ENCODE measurements around the gene CNMD. TPM values are rescaled to one million over a fixed set of nuclear protein-coding genes. Genes with fewer than 3 reads are reported as not detected.

The CNMD gene
- total RNA-seq, 1 donor from 2014 or later: 3.7 TPM

DNA sequence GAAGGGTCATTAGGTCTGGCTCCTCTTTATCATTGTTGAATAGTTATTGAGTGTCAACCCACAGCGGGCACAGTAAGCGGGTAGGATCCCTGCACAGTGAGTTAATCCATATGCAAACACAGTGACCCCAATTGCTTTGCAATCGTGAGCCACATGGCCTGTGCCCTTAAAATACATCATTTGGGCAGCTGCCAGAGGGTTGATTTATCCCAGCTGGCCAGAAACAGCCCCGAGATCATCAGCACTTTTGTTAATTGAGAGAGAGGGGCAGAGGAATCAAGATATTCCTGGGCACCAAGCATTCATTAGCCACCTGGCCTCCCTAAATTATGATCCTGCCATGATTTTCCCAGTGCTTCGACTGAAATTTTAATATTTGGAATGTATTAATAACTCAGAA lies 9.8 kb upstream of the CNMD start:
- H3K4me3 ChIP-seq (ENCODE audit: low read length in 3 of 3): no peak overlapping the region
- no peaks in the 10 kb centered on the region for H3K4me1 ChIP-seq (ENCODE audit: control insufficient read depth in 3 of 3, insufficient read depth in 3 of 3, low read length in 3 of 3)
- peaks cover 0 to 4% (median 2%) of the 10 kb centered on the region in 3 donors for H3K27me3 ChIP-seq (ENCODE audit: control insufficient read depth in 3 of 3, insufficient read depth in 3 of 3, low read length in 3 of 3)
- H3K36me3 ChIP-seq (ENCODE audit: control insufficient read depth in 3 of 3, insufficient read depth in 3 of 3, low read length in 3 of 3): no peaks in the 10 kb centered on the region
- no peak overlapping the region for H3K9ac ChIP-seq (ENCODE audit: low read depth in 1 of 3, low read length in 3 of 3)
- H3K9me3 ChIP-seq (ENCODE audit: control insufficient read depth in 3 of 3, low read length in 3 of 3): peaks cover 0 to 2% (median 0%) of the 10 kb centered on the region in 3 donors
- H3K27ac ChIP-seq (ENCODE audit: low read depth, low read length): no peak overlapping the region

DNA sequence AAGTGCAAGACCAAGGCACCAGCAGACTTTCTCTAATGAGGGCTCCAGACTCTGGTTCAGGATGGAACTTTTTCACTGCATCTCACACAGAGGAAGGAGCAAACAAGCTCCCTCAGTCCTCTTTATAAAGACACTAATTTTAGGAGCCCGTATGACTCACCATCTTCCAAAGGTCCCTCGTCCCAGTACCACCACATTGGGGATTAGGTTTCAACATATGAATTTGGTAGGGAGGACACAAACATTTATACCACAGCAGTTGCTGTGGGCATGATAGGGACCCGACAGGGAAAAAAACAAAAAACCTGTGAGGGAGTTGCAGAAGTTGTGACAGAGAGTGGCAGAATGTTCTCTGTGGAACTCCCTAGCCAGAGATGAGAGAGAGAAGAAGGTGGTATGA lies 6.5 kb upstream of the CNMD start:
- Histone ChIP-seq H3K36me3 (ENCODE audit: control insufficient read depth in 3 of 3, insufficient read depth in 3 of 3, low read length in 3 of 3) (no peaks in the 10 kb centered on the region), H3K27me3 (ENCODE audit: control insufficient read depth in 3 of 3, insufficient read depth in 3 of 3, low read length in 3 of 3) (peaks cover 0 to 4% (median 2%) of the 10 kb centered on the region in 3 donors), H3K4me3 (ENCODE audit: low read length in 3 of 3) (no peak overlapping the region), H3K4me1 (ENCODE audit: control insufficient read depth in 3 of 3, insufficient read depth in 3 of 3, low read length in 3 of 3) (no peaks in the 10 kb centered on the region), H3K9me3 (ENCODE audit: control insufficient read depth in 3 of 3, low read length in 3 of 3) (peaks cover 0 to 2% (median 0%) of the 10 kb centered on the region in 3 donors), H3K27ac (ENCODE audit: low read depth, low read length) (no peak overlapping the region), H3K9ac (ENCODE audit: low read depth in 1 of 3, low read length in 3 of 3) (no peak overlapping the region)

DNA sequence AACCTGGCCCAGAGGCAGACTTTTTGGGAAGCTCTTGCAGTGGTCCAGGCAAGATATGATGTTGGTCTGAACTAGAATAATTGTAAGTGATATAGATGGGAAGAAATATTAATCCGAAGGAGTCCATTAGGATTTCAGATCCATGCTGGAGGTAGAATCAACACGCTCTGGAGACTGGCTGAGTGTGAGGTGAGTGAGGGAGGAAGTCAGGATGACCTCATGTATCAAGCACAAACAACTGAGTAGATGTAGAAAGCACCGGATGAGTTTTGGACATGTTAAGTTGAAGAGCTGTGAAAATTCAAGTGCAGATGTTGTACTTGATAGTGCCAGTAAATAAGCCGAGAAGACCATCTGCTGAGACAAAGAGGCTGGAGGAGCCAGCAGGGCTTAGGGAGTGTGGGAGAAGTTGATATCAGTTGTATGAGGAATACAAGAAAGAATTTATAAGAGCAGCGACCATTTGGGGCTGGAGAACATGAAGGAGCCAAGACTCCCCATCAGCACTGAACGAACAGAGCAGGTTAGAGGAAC lies 5.3 kb upstream of the CNMD start:
- Histone ChIP-seq H3K9ac (ENCODE audit: low read depth in 1 of 3, low read length in 3 of 3) (no peak overlapping the region), H3K27ac (ENCODE audit: low read depth, low read length) (no peak overlapping the region), H3K4me1 (ENCODE audit: control insufficient read depth in 3 of 3, insufficient read depth in 3 of 3, low read length in 3 of 3) (no peaks in the 10 kb centered on the region), H3K9me3 (ENCODE audit: control insufficient read depth in 3 of 3, low read length in 3 of 3) (no peaks in the 10 kb centered on the region), H3K27me3 (ENCODE audit: control insufficient read depth in 3 of 3, insufficient read depth in 3 of 3, low read length in 3 of 3) (peaks cover 6 to 11% (median 9%) of the 10 kb centered on the region in 3 donors), H3K36me3 (ENCODE audit: control insufficient read depth in 3 of 3, insufficient read depth in 3 of 3, low read length in 3 of 3) (no peaks in the 10 kb centered on the region), H3K4me3 (ENCODE audit: low read length in 3 of 3) (no peak overlapping the region)

DNA sequence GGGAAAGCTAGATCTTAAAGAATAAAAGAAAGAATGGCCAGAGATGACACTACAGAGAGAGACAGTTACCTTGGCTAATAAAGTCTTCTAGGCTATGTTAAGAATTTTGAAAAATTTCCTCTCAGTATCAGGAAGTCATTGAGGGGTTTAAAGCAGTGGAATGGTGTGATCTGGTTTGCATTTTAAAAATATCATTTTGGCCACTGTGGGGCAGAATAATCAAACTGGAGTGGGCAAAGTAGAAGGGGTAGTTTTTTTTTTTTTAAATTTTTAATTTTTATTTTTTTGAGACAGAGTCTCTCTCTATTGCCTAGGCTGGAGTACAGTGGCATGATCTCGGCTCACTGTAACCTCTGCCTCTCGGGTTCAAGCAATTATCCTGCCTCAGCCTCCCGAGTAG lies 4.4 kb upstream of the CNMD start:
- Histone ChIP-seq H3K9ac (ENCODE audit: low read depth in 1 of 3, low read length in 3 of 3) (no peak overlapping the region), H3K4me1 (ENCODE audit: control insufficient read depth in 3 of 3, insufficient read depth in 3 of 3, low read length in 3 of 3) (peaks cover 0 to 4% (median 0%) of the 10 kb centered on the region in 3 donors), H3K4me3 (ENCODE audit: low read length in 3 of 3) (no peak overlapping the region), H3K27ac (ENCODE audit: low read depth, low read length) (no peak overlapping the region), H3K27me3 (ENCODE audit: control insufficient read depth in 3 of 3, insufficient read depth in 3 of 3, low read length in 3 of 3) (peaks cover 16 to 19% (median 16%) of the 10 kb centered on the region in 3 donors), H3K9me3 (ENCODE audit: control insufficient read depth in 3 of 3, low read length in 3 of 3) (no peaks in the 10 kb centered on the region), H3K36me3 (ENCODE audit: control insufficient read depth in 3 of 3, insufficient read depth in 3 of 3, low read length in 3 of 3) (no peaks in the 10 kb centered on the region)

DNA sequence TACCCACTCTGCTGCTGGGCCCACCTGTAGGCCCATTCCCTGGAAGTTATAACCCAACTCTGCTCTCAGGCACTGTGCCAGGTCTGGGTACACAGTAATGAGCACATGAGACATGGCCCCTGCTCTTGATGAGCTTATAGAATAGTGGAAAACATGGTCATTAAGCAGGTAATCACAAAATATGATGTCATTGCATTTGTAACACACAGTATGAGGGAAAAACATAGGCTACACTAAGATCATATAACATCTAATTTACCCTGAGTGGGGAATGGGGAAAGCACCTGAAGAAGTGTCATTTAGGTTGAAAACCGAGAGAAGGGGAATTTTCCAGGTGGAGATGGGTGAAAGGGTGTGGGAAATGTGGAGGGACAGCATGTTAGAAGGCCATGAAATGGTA lies 3.9 kb upstream of the CNMD start:
- Histone ChIP-seq H3K4me1 (ENCODE audit: control insufficient read depth in 3 of 3, insufficient read depth in 3 of 3, low read length in 3 of 3) (peaks cover 0 to 4% (median 0%) of the 10 kb centered on the region in 3 donors), H3K9ac (ENCODE audit: low read depth in 1 of 3, low read length in 3 of 3) (no peak overlapping the region), H3K36me3 (ENCODE audit: control insufficient read depth in 3 of 3, insufficient read depth in 3 of 3, low read length in 3 of 3) (no peaks in the 10 kb centered on the region), H3K4me3 (ENCODE audit: low read length in 3 of 3) (no peak overlapping the region), H3K27me3 (ENCODE audit: control insufficient read depth in 3 of 3, insufficient read depth in 3 of 3, low read length in 3 of 3) (peaks cover 20 to 23% (median 20%) of the 10 kb centered on the region in 3 donors), H3K9me3 (ENCODE audit: control insufficient read depth in 3 of 3, low read length in 3 of 3) (no peaks in the 10 kb centered on the region), H3K27ac (ENCODE audit: low read depth, low read length) (no peak overlapping the region)

DNA sequence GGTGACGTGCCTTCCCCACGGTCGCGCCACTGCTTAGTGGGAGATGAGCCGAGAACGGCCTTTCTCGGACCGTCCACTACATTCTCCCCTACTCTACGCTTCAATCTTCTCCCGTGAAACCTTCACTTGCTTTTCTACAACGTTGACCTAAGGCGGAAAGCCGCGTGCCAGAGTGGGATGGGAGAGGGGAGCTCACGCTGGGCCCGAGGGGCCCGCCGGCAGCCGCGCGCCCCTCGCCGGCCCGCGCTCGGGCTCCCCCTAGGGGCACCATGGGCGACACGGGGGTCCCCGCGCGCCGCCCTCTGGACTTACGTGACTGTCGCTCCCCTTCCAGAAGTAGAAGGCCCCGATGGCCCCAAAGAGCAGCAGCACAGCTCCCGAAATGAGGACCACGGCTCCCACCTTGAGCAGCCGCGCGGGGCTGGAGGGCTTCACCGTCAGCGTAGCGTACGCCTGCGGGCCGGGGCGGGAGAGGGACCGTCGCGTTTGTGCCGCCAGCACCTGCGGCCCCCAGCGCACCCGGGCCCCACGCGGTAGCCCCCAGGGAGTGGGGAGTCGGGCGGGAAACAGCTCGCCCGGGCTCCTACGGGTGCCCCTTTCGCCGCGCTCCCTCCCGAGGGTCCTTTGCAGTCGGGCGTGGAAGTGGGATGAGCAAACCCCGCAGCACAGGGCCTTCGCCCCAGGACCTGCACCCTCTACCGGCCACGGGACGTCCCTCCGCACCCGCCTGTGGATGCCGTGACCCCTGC lies 727 bp downstream of the CNMD start:
- peaks cover 0 to 4% (median 0%) of the 10 kb centered on the region in 3 donors for H3K4me1 ChIP-seq (ENCODE audit: control insufficient read depth in 3 of 3, insufficient read depth in 3 of 3, low read length in 3 of 3)
- no peak overlapping the region for H3K9ac ChIP-seq (ENCODE audit: low read depth in 1 of 3, low read length in 3 of 3)
- H3K27me3 ChIP-seq (ENCODE audit: control insufficient read depth in 3 of 3, insufficient read depth in 3 of 3, low read length in 3 of 3): peaks cover 21 to 26% (median 26%) of the 10 kb centered on the region in 3 donors
- H3K4me3 ChIP-seq (ENCODE audit: low read length in 3 of 3): peak overlapping the region; percentile 9 to 58 (median 51)
- no peaks in the 10 kb centered on the region for H3K36me3 ChIP-seq (ENCODE audit: control insufficient read depth in 3 of 3, insufficient read depth in 3 of 3, low read length in 3 of 3)
- H3K27ac ChIP-seq (ENCODE audit: low read depth, low read length): no peak overlapping the region
- no peaks in the 10 kb centered on the region for H3K9me3 ChIP-seq (ENCODE audit: control insufficient read depth in 3 of 3, low read length in 3 of 3)

DNA sequence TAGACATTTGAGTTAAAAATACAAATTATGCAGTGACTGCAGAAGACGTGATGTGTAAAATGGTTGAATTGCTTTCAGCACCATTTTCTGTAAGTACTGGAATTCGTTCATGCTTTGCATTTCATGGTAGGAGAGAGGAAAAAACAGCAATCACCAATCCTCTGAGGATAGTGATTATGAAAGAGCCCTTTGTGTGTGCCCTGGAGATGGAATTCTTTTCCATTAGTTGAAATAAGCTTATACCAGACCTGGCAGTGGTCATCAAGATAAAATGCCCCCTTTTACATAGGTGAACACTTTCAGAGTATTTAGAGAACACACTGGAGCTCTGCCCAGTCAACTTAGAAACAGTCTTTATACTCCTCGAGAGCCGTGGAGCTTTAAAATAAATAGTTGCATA lies 1.7 kb downstream of the CNMD start:
- Histone ChIP-seq H3K4me1 (ENCODE audit: control insufficient read depth in 3 of 3, insufficient read depth in 3 of 3, low read length in 3 of 3) (peaks cover 0 to 4% (median 0%) of the 10 kb centered on the region in 3 donors), H3K27me3 (ENCODE audit: control insufficient read depth in 3 of 3, insufficient read depth in 3 of 3, low read length in 3 of 3) (peaks cover 21 to 26% (median 26%) of the 10 kb centered on the region in 3 donors), H3K27ac (ENCODE audit: low read depth, low read length) (no peak overlapping the region), H3K9me3 (ENCODE audit: control insufficient read depth in 3 of 3, low read length in 3 of 3) (no peaks in the 10 kb centered on the region), H3K9ac (ENCODE audit: low read depth in 1 of 3, low read length in 3 of 3) (no peak overlapping the region), H3K4me3 (ENCODE audit: low read length in 3 of 3) (no peak overlapping the region), H3K36me3 (ENCODE audit: control insufficient read depth in 3 of 3, insufficient read depth in 3 of 3, low read length in 3 of 3) (no peaks in the 10 kb centered on the region)

DNA sequence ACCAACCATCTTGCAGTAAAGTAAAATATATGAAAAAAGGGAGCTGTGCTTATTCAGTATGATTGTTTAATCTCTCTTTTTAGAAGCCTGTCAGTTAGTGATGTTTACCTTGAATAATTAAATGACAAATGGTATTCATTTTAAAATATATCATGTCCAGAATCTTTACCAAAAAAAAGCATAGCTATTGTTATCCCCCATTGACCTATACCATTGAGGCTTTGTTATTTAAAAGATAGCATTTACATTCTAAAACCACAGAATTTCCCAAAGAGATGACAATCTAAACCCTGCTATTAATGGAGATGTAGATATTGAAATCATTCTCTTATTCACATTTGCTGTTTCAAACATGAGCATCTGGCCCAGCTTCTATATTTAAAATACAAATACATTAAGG lies 2.2 kb downstream of the CNMD start:
- Histone ChIP-seq H3K27me3 (ENCODE audit: control insufficient read depth in 3 of 3, insufficient read depth in 3 of 3, low read length in 3 of 3) (peaks cover 21 to 26% (median 26%) of the 10 kb centered on the region in 3 donors), H3K4me3 (ENCODE audit: low read length in 3 of 3) (no peak overlapping the region), H3K27ac (ENCODE audit: low read depth, low read length) (no peak overlapping the region), H3K9me3 (ENCODE audit: control insufficient read depth in 3 of 3, low read length in 3 of 3) (no peaks in the 10 kb centered on the region), H3K9ac (ENCODE audit: low read depth in 1 of 3, low read length in 3 of 3) (no peak overlapping the region), H3K4me1 (ENCODE audit: control insufficient read depth in 3 of 3, insufficient read depth in 3 of 3, low read length in 3 of 3) (peaks cover 0 to 4% (median 0%) of the 10 kb centered on the region in 3 donors), H3K36me3 (ENCODE audit: control insufficient read depth in 3 of 3, insufficient read depth in 3 of 3, low read length in 3 of 3) (no peaks in the 10 kb centered on the region)

DNA sequence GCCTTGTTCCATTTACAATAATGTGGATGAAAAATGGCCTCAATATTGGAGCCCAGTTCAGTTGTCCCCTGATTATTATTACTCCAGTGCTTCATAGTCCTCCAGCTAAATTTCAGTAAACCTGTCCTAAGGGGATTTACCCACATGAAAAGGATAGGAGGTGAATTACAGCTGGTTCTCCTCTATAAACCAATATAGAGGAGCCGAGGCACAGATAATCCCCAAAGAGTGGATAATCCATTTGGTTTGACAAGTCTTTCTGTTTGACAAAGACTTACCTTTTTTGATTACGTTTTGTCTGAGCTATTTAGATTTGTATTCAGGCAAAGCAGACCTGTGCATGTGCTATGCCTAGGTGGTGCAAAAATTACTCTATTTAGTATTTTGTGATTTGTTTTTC lies 2.7 kb downstream of the CNMD start:
- no peak overlapping the region for H3K4me3 ChIP-seq (ENCODE audit: low read length in 3 of 3)
- peaks cover 0 to 4% (median 0%) of the 10 kb centered on the region in 3 donors for H3K4me1 ChIP-seq (ENCODE audit: control insufficient read depth in 3 of 3, insufficient read depth in 3 of 3, low read length in 3 of 3)
- H3K36me3 ChIP-seq (ENCODE audit: control insufficient read depth in 3 of 3, insufficient read depth in 3 of 3, low read length in 3 of 3): no peaks in the 10 kb centered on the region
- H3K9me3 ChIP-seq (ENCODE audit: control insufficient read depth in 3 of 3, low read length in 3 of 3): no peaks in the 10 kb centered on the region
- H3K27ac ChIP-seq (ENCODE audit: low read depth, low read length): no peak overlapping the region
- peaks cover 21 to 26% (median 26%) of the 10 kb centered on the region in 3 donors for H3K27me3 ChIP-seq (ENCODE audit: control insufficient read depth in 3 of 3, insufficient read depth in 3 of 3, low read length in 3 of 3)
- H3K9ac ChIP-seq (ENCODE audit: low read depth in 1 of 3, low read length in 3 of 3): no peak overlapping the region

DNA sequence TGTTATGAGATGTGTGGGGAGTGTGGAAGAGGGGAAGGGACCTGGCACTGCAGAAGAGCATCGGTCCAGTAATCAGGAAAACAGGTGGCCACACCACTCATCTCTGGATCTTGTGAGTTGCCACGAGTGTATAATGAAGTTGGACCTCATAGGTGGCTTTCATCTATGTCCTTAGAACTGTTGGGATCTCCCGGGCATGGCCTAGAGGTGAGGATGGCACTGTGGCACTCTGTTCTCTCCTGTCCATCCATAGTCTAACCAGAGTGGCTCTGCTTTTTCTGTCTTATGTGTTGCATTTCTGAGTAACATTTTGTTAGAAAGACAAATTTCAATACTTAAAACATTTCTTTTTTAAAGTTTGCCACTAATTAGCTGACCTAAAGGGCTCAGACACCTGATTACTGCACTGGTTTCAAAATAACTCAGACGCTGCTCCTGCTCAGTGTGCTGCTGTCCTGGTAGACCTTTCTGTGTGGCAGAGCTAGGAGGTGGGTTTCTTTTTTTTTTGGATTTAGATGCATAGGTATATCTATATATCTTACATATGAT lies 5.5 kb downstream of the CNMD start:
- H3K4me3 ChIP-seq (ENCODE audit: low read length in 3 of 3): no peak overlapping the region
- peaks cover 7 to 12% (median 9%) of the 10 kb centered on the region in 3 donors for H3K27me3 ChIP-seq (ENCODE audit: control insufficient read depth in 3 of 3, insufficient read depth in 3 of 3, low read length in 3 of 3)
- no peaks in the 10 kb centered on the region for H3K9me3 ChIP-seq (ENCODE audit: control insufficient read depth in 3 of 3, low read length in 3 of 3)
- H3K36me3 ChIP-seq (ENCODE audit: control insufficient read depth in 3 of 3, insufficient read depth in 3 of 3, low read length in 3 of 3): no peaks in the 10 kb centered on the region
- H3K4me1 ChIP-seq (ENCODE audit: control insufficient read depth in 3 of 3, insufficient read depth in 3 of 3, low read length in 3 of 3): peaks cover 0 to under 1% (median 0%) of the 10 kb centered on the region in 3 donors
- H3K27ac ChIP-seq (ENCODE audit: low read depth, low read length): no peak overlapping the region
- no peak overlapping the region for H3K9ac ChIP-seq (ENCODE audit: low read depth in 1 of 3, low read length in 3 of 3)
